ENCODE measurements around the gene DOCK4.

GRCh38 chr7:112023786-112024185 lies 182.4 kb downstream of the DOCK4 start:
- no peak for TF ChIP-seq DPF2 (IDR thresholded peaks at IDR 0.05)
- TF ChIP-seq, protein P1, sequence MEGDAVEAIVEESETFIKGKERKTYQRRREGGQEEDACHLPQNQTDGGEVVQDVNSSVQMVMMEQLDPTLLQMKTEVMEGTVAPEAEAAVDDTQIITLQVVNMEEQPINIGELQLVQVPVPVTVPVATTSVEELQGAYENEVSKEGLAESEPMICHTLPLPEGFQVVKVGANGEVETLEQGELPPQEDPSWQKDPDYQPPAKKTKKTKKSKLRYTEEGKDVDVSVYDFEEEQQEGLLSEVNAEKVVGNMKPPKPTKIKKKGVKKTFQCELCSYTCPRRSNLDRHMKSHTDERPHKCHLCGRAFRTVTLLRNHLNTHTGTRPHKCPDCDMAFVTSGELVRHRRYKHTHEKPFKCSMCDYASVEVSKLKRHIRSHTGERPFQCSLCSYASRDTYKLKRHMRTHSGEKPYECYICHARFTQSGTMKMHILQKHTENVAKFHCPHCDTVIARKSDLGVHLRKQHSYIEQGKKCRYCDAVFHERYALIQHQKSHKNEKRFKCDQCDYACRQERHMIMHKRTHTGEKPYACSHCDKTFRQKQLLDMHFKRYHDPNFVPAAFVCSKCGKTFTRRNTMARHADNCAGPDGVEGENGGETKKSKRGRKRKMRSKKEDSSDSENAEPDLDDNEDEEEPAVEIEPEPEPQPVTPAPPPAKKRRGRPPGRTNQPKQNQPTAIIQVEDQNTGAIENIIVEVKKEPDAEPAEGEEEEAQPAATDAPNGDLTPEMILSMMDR (IDR thresholded peaks at IDR 0.05 in 2 of 3, conservative IDR thresholded peaks at IDR 0.05 in 1 of 3; ENCODE audit: control insufficient read depth in 2 of 3, extremely low read depth in 1 of 3, insufficient read depth in 1 of 3, low read depth in 3 of 3, low read length in 3 of 3) = no peak
- TF ChIP-seq, protein P2, sequence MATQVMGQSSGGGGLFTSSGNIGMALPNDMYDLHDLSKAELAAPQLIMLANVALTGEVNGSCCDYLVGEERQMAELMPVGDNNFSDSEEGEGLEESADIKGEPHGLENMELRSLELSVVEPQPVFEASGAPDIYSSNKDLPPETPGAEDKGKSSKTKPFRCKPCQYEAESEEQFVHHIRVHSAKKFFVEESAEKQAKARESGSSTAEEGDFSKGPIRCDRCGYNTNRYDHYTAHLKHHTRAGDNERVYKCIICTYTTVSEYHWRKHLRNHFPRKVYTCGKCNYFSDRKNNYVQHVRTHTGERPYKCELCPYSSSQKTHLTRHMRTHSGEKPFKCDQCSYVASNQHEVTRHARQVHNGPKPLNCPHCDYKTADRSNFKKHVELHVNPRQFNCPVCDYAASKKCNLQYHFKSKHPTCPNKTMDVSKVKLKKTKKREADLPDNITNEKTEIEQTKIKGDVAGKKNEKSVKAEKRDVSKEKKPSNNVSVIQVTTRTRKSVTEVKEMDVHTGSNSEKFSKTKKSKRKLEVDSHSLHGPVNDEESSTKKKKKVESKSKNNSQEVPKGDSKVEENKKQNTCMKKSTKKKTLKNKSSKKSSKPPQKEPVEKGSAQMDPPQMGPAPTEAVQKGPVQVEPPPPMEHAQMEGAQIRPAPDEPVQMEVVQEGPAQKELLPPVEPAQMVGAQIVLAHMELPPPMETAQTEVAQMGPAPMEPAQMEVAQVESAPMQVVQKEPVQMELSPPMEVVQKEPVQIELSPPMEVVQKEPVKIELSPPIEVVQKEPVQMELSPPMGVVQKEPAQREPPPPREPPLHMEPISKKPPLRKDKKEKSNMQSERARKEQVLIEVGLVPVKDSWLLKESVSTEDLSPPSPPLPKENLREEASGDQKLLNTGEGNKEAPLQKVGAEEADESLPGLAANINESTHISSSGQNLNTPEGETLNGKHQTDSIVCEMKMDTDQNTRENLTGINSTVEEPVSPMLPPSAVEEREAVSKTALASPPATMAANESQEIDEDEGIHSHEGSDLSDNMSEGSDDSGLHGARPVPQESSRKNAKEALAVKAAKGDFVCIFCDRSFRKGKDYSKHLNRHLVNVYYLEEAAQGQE (IDR thresholded peaks at IDR 0.05; ENCODE audit: low read depth, low read length) = no peak
- no peak for TF ChIP-seq SPI1 (IDR thresholded peaks at IDR 0.05; ENCODE audit: borderline replicate concordance, insufficient read depth, low read depth, low read length)
- no peak for TF ChIP-seq BCL11A (IDR thresholded peaks at IDR 0.05; ENCODE audit: low read depth, low read length)
- TF ChIP-seq, protein P3, sequence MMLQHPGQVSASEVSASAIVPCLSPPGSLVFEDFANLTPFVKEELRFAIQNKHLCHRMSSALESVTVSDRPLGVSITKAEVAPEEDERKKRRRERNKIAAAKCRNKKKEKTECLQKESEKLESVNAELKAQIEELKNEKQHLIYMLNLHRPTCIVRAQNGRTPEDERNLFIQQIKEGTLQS (IDR thresholded peaks at IDR 0.05; ENCODE audit: borderline replicate concordance, extremely low read depth, low read depth, low read length) = no peak
- TF ChIP-seq ZZZ3 (IDR thresholded peaks at IDR 0.05; ENCODE audit: control insufficient read depth, insufficient read length, low read depth) = no peak
- no peak for TF ChIP-seq KDM1A (IDR thresholded peaks at IDR 0.05; ENCODE audit: borderline replicate concordance)
- no peak for TF ChIP-seq FOXM1 (IDR thresholded peaks at IDR 0.05; ENCODE audit: low read depth, low read length)
- TF ChIP-seq TAF1 (IDR thresholded peaks at IDR 0.05; ENCODE audit: borderline replicate concordance, low read depth, low read length) = no peak
- TF ChIP-seq SUZ12 (IDR thresholded peaks at IDR 0.05; ENCODE audit: unreplicated experiment) = no peak
- no peak for TF ChIP-seq ASH2L (IDR thresholded peaks at IDR 0.05; ENCODE audit: borderline replicate concordance, low read depth)
- no peak for TF ChIP-seq SIX5 (IDR thresholded peaks at IDR 0.05; ENCODE audit: low read depth, low read length, severe bottlenecking)
